ENCODE data around the gene PCGF1. TPM values are rescaled to one million over a fixed set of nuclear protein-coding genes. Genes with fewer than 3 reads are reported as not detected.
A peak's percentile ranks its signal among the peaks of the same experiment; 100 is the strongest.

PCGF1 gene
- total and polyA plus RNA-seq, 10 donors: 9.6 to 20.4 (median 14.6) TPM

DNA sequence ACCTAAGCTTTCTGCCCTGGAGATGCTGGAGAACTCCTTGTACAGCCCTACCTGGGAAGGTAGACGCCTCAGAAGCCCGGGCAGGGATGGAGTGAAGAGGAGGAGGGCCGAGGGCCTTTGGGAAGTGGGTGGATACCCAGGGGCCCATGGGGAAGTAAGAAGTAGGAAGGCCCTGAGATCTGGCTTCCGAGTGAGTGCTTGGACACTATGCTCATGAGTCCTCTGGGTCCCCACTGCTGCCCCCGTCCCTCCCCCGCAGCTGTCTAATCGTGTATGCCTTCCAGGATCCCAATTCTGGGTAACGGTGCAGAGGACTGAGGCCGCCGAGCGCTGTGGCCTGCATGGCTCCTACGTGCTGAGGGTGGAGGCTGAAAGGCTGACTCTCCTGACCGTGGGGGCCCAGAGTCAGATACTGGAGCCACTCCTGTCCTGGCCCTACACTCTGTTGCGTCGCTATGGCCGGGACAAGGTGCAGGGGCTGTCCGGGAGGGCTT lies 48.2 kb upstream of the PCGF1 start:
- Histone ChIP-seq H3K4me3 (peak overlapping the region; percentile 75 to 99 (median 86)), H3K27me3 (replicated peaks in 1 of 7) (no peaks in the 10 kb centered on the region), H3K27ac (peak overlapping the region; percentile 80 to 96 (median 92)), H3K4me1 (peaks cover 7 to 74% (median 35%) of the 10 kb centered on the region in 6 donors), H3K9me3 (no peaks in the 10 kb centered on the region), H3K36me3 (peaks cover 0 to 25% (median 9%) of the 10 kb centered on the region in 6 donors)
- DNase-seq: peak; percentile 86
- WGBS, 5 donors: 42 to 80% (median 60%) methylated on average over 1 to 17 of the region's 17 CpGs
- TF ChIP-seq, protein P1, sequence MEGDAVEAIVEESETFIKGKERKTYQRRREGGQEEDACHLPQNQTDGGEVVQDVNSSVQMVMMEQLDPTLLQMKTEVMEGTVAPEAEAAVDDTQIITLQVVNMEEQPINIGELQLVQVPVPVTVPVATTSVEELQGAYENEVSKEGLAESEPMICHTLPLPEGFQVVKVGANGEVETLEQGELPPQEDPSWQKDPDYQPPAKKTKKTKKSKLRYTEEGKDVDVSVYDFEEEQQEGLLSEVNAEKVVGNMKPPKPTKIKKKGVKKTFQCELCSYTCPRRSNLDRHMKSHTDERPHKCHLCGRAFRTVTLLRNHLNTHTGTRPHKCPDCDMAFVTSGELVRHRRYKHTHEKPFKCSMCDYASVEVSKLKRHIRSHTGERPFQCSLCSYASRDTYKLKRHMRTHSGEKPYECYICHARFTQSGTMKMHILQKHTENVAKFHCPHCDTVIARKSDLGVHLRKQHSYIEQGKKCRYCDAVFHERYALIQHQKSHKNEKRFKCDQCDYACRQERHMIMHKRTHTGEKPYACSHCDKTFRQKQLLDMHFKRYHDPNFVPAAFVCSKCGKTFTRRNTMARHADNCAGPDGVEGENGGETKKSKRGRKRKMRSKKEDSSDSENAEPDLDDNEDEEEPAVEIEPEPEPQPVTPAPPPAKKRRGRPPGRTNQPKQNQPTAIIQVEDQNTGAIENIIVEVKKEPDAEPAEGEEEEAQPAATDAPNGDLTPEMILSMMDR (IDR thresholded peaks at IDR 0.05 in 8 of 11, conservative IDR thresholded peaks at IDR 0.05 in 3 of 11): no peak
- TF ChIP-seq POLR2A (IDR thresholded peaks at IDR 0.05) (no peak), POLR2AphosphoS5 (IDR thresholded peaks at IDR 0.05) (no peak)
- intact Hi-C loops (cut with DNase I; ENCODE audit: low total_unique reads): no loop called here

DNA sequence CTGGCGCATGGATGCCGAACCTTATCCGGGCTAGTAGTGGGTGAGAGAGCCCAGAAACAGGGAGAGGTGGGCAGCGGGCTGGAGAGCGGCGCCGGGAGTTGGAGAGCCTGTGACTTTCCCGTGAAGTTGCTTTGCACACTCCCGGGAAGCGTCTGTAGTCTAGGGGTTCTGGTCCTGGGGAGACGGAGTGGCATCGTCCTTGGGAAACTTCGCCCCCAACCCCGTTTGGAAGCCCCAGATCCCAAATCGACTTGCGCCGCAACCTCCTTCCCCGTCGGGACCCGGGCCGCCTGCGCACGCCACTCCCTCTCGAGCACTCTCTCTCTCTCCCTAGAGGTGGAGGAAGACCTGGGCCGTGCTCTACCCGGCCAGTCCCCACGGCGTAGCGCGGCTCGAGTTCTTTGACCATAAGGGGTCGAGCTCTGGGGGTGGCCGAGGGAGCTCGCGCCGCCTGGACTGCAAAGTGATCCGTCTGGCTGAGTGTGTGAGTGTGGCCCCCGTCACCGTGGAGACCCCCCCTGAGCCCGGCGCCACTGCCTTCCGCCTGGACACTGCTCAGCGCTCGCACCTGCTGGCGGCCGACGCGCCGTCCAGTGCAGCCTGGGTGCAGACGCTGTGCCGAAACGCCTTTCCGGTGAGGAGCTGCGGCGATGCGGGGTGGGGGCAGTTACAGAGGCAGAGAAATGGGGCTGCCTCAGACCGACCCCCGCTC lies 47.5 kb upstream of the PCGF1 start:
- Histone ChIP-seq H3K4me3 (peak overlapping the region; percentile 75 to 99 (median 86)), H3K4me1 (peaks cover 7 to 73% (median 36%) of the 10 kb centered on the region in 6 donors), H3K27me3 (replicated peaks in 1 of 7) (peaks cover 0 to 4% (median 0%) of the 10 kb centered on the region in 7 donors), H3K27ac (peak overlapping the region; percentile 80 to 96 (median 92)), H3K36me3 (peaks cover 0 to 25% (median 9%) of the 10 kb centered on the region in 6 donors), H3K9me3 (no peaks in the 10 kb centered on the region)
- 0 to 2% (median 1%) methylated on average over 40 to 58 of the region's 58 CpGs for WGBS, 5 donors
- TF ChIP-seq POLR2A (IDR thresholded peaks at IDR 0.05) (no peak), POLR2AphosphoS5 (IDR thresholded peaks at IDR 0.05) (peak in 1 of 3 donors; percentile 3)
- TF ChIP-seq, protein P1 (IDR thresholded peaks at IDR 0.05 in 8 of 11, conservative IDR thresholded peaks at IDR 0.05 in 3 of 11): peak in 1 of 11 experiments; percentile 13
- intact Hi-C loops (cut with DNase I; ENCODE audit: low total_unique reads): no loop called here
- peak; percentile 94 for DNase-seq

DNA sequence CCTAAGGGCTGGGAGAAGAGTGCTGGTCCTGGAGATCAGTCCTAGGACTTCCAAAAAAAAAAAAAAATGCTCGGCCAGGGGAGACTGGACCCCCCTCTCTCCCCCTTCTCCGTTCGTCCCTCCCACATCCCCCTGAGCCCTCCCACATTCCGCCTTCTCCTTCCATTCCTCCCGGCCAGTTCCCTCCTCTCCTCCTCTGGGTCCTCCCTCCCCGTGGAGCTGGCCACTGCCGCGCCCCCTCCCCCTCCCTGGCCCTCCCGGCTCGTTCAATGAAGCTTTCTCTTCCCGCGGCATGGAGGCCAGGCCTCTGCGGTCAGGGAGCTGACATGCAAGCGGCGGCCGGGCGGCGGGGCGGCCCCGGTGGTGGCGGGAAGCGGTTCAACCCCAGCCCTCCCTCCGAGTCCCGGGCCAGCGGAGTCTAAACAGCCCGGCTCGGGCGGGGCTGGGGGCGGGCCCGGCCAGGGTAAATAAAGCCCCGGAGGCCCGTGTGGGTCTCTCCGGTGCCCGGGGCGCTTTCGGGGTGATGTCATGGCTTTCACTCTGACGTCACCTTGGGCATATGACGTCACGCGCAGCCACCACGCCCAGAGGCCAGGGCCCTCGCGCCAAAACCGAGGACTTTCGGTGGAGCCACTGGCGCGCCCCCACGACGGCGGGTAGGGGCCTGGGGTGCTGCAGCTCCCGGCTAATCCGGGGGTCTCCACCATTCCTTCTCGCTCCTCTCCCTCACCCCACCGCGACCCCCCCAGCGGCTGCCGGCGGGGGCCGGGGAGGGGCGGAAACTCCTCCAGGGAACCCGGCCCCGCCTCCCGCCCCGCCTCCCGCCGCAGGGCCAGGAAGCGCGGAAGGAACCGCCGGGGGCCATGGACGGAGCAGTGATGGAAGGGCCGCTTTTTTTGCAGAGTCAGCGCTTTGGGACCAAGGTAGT lies 46.7 kb upstream of the PCGF1 start, which contains the start of the genes DOK1 and LOXL3:
Gene DOK1 (plus strand): TSS at position 829 of the 928 bp plus-strand sequence. CDS start 35 bp downstream, at position 864.
Gene LOXL3 (minus strand): TSS at position 51 of the 928 bp plus-strand sequence. CDS start 1,308 bp downstream, outside the sequence.
- peak; percentile 97 for DNase-seq
- Histone ChIP-seq H3K9me3 (no peaks in the 10 kb centered on the region), H3K4me1 (peaks cover 13 to 79% (median 44%) of the 10 kb centered on the region in 6 donors), H3K27me3 (replicated peaks in 1 of 7) (peaks cover 0 to 12% (median 5%) of the 10 kb centered on the region in 7 donors), H3K36me3 (peaks cover 0 to 25% (median 9%) of the 10 kb centered on the region in 6 donors), H3K27ac (peak within 1 kb of the TSS; percentile 80 to 96 (median 92)), H3K4me3 (peak within 1 kb of the TSS; percentile 75 to 99 (median 86))
- 1 to 4% (median 1%) methylated on average over 13 to 73 of the region's 73 CpGs for WGBS, 5 donors
- intact Hi-C loops (cut with DNase I; ENCODE audit: low total_unique reads): no loop called here
- TF ChIP-seq, protein P1 (IDR thresholded peaks at IDR 0.05 in 8 of 11, conservative IDR thresholded peaks at IDR 0.05 in 3 of 11): peak in 3 of 11 experiments; percentile 17 to 23 (median 18)
- TF ChIP-seq POLR2AphosphoS5 (IDR thresholded peaks at IDR 0.05): peak; percentile 87 to 89 (median 89)
- TF ChIP-seq POLR2A (IDR thresholded peaks at IDR 0.05): peak in 1 of 3 donors; percentile 42

Data from spleen (tissue), 11 donors.